Endothelial cell of umbilical vein (primary cell): ENCODE data around the gene GUCY1A1. TPM values are rescaled to one million over a fixed set of nuclear protein-coding genes. Genes with fewer than 3 reads are reported as not detected.

Experiments
- BruUV-seq: library from RNA; stranded (reverse); fragments of 400-500 nt; replicated peaks from 2 replicates; lab custom pipeline; 2021; lab: Mats Ljungman, UMichigan
- CTCF ChIA-PET: fragments of 300-600, 350-600 bp; sonication (Branson Sonifier 250); formaldehyde crosslinking; loops from one replicate; lab custom pipeline; 2021; ENCODE audit warnings: antibody characterized with exemption, inconsistent platforms; lab: Charles Lee
- POLR2A ChIA-PET: fragments of 300-600, 350-600 bp; sonication (Branson Sonifier 250); formaldehyde crosslinking; loops from one replicate; lab custom pipeline; 2021; ENCODE audit warnings: antibody characterized with exemption, inconsistent platforms; lab: Charles Lee
- DNase-seq: peaks from one replicate; pipeline ENCODE4 v3.0.0-alpha.2; 2011; ENCODE audit warnings: low read depth, low spot score
- FAIRE-seq: peaks from 2 replicates; lab custom pipeline; 2011; peaks lifted over from hg19 to GRCh38; lab: Jason Lieb, UNC
- H2AFZ ChIP-seq: 2 replicates; pipeline ENCODE4 v1.6.0; 2012; ENCODE audit warnings: low read depth, low read length, control low read depth, inconsistent platforms
- H3K27ac ChIP-seq: 2 replicates; pipeline ENCODE4 v1.5.1; 2011; ENCODE audit warnings: low read depth, mild to moderate bottlenecking, control low read depth, low read length, moderate library complexity; ENCODE audit not compliant: insufficient read depth
- H3K27me3 ChIP-seq, 2 experiments: 2 replicates each; pipeline versions ENCODE4 v1.6.0 to v1.6.1; 2011; ENCODE audit warnings: low read length in 2 of 2, mixed read lengths in 1 of 2; ENCODE audit not compliant: control insufficient read depth in 2 of 2, insufficient read depth in 2 of 2
- H3K36me3 ChIP-seq, 2 experiments: 2 replicates in 1 of 2; 3 replicates in 1 of 2; pipeline ENCODE4 v1.5.1; 2011; ENCODE audit warnings: low read length in 2 of 2, mild to moderate bottlenecking in 1 of 2, moderate library complexity in 1 of 2; ENCODE audit not compliant: control insufficient read depth in 2 of 2, insufficient read depth in 2 of 2; ENCODE audit errors: extremely low read depth in 1 of 2
- H3K4me1 ChIP-seq: 3 replicates; pipeline ENCODE4 v1.5.1; 2011; ENCODE audit warnings: mild to moderate bottlenecking, low read length; ENCODE audit not compliant: control insufficient read depth, insufficient read depth; ENCODE audit errors: extremely low read depth
- H3K4me2 ChIP-seq: 2 replicates; pipeline ENCODE4 v1.6.1; 2011; ENCODE audit warnings: low read length, control low read depth, mixed read lengths; ENCODE audit not compliant: insufficient read depth
- H3K4me3 ChIP-seq, 3 experiments: fragments of 200-600 bp in 1 of 3; sonication (generic), shearing (Covaris generic) in 1 of 3; replicated peaks in 1 of 3; 2 replicates each; pipeline ENCODE4 v1.5.1; 2011 to 2016; ENCODE audit warnings: control low read depth in 3 of 3, low read length in 3 of 3, mild to moderate bottlenecking in 2 of 3, inconsistent platforms in 1 of 3, low read depth in 1 of 3, moderate library complexity in 1 of 3; ENCODE audit not compliant: insufficient read depth in 1 of 3
- H3K79me2 ChIP-seq: 2 replicates; pipeline ENCODE4 v1.6.0; 2012; ENCODE audit warnings: low read length, inconsistent platforms; ENCODE audit not compliant: control insufficient read depth, insufficient read depth
- H3K9ac ChIP-seq: replicated peaks from 2 replicates; pipeline ENCODE3; 2011; ENCODE audit warnings: low read length, control low read depth; ENCODE audit not compliant: insufficient read depth; ENCODE audit errors: extremely low read depth
- H3K9me1 ChIP-seq: replicated peaks from 3 replicates; pipeline ENCODE4 v1.6.0; 2011; ENCODE audit warnings: mild to moderate bottlenecking, low read length; ENCODE audit not compliant: control insufficient read depth, insufficient read depth; ENCODE audit errors: extremely low read depth
- H3K9me3 ChIP-seq: replicated peaks from 2 replicates; pipeline ENCODE4 v1.5.1; 2012; ENCODE audit warnings: low read length, inconsistent platforms; ENCODE audit not compliant: control insufficient read depth, insufficient read depth
- H4K20me1 ChIP-seq: replicated peaks from 2 replicates; pipeline ENCODE3; 2011; ENCODE audit warnings: mild to moderate bottlenecking, low read length; ENCODE audit not compliant: control insufficient read depth, insufficient read depth; ENCODE audit errors: extremely low read depth
- CTCF ChIP-seq, 2 donors: IDR thresholded peaks; 1 replicate in 1 of 2; 2 replicates in 1 of 2; pipeline ENCODE4 v1.5.1; 2011; ENCODE audit warnings: low read length in 2 of 2, mild to moderate bottlenecking in 2 of 2, moderate library complexity in 2 of 2, control low read depth in 1 of 2, inconsistent platforms in 1 of 2, low read depth in 1 of 2; ENCODE audit not compliant: insufficient read depth in 1 of 2; ENCODE audit errors: extremely low read depth in 1 of 2
- EZH2 ChIP-seq: IDR thresholded peaks from 2 replicates; pipeline ENCODE4 v1.6.1; 2012; ENCODE audit warnings: borderline replicate concordance, low read depth, mild to moderate bottlenecking, moderate library complexity, low read length, inconsistent platforms; ENCODE audit not compliant: severe bottlenecking
- FOS ChIP-seq: IDR thresholded peaks from 2 replicates; pipeline ENCODE4 v1.6.1; 2011; ENCODE audit warnings: mild to moderate bottlenecking, low read length, moderate library complexity, borderline replicate concordance; ENCODE audit not compliant: insufficient read depth
- GATA2 ChIP-seq: IDR thresholded peaks from 2 replicates; pipeline ENCODE4 v1.7.0; 2011; ENCODE audit warnings: low read depth, mild to moderate bottlenecking, moderate library complexity, mixed read lengths, low read length; ENCODE audit not compliant: insufficient read length, insufficient read depth
- JUN ChIP-seq: IDR thresholded peaks from 2 replicates; pipeline ENCODE4 v1.6.1; 2011; ENCODE audit warnings: borderline replicate concordance, low read depth; ENCODE audit not compliant: insufficient read length, insufficient read depth
- MAX ChIP-seq: IDR thresholded peaks from 2 replicates; pipeline ENCODE4 v1.6.1; 2011; ENCODE audit not compliant: insufficient read depth, insufficient read length
- MYC ChIP-seq: IDR thresholded peaks from one replicate; pipeline ENCODE4 v1.6.1; 2011; ENCODE audit warnings: mild to moderate bottlenecking, low read depth, low read length
- POLR2A ChIP-seq: IDR thresholded peaks from 2 replicates; pipeline ENCODE4 v1.6.1; 2012; ENCODE audit warnings: low read depth, mild to moderate bottlenecking, control low read depth, low read length
- POLR2AphosphoS5 ChIP-seq: IDR thresholded peaks from 2 replicates; pipeline ENCODE4 v1.6.1; 2012; ENCODE audit warnings: low read depth, mild to moderate bottlenecking, control low read depth, low read length, moderate library complexity; ENCODE audit not compliant: insufficient read depth
- dilution Hi-C: fragments of 300-500 bp; cut with MboI; formaldehyde crosslinking; loops from one replicate; pipeline ENCODE4 v1.15.0; 2019; ENCODE audit warnings: low sequenced_read_pairs; ENCODE audit not compliant: extremely low pct_ligation_motif_present
- intact Hi-C: fragments of 100-400 bp; cut with micrococcal nuclease; formaldehyde crosslinking; loops from one replicate; pipeline ENCODE4 v1.10.0; 2022
- polyA plus RNA-seq, 4 experiments: library from polyadenylated mRNA; depleted of rRNA in 3 of 4; stranded (reverse) in 3 of 4; unstranded in 1 of 4; fragments of >200 nt; gene quantifications; 2 replicates each; pipeline versions ENCODE4 v1.2.1 to v1.2.3, GENCODE V29; 2011 to 2012; ENCODE audit warnings: missing spikeins in 1 of 4
- total RNA-seq: library from RNA; stranded (reverse); gene quantifications from 2 replicates; pipeline ENCODE4 v1.2.3, GENCODE V29; 2021

Gene GUCY1A1
- total and polyA plus RNA-seq, 2 donors (not counting 3 experiments of a cell fraction or from before 2014, with no cell fraction given) = 1.3 to 4.4 TPM

GRCh38 chr4:155709918-155710317, 43.3 kb downstream of the GUCY1A1 start:
- POLR2A ChIA-PET = no interaction called here

More at GRCh38 chr4:155709918-155710317, 43.3 kb downstream of the GUCY1A1 start:
- Histone ChIP-seq H3K27ac (no peak overlapping the region), H3K4me1 (no peaks in the 10 kb centered on the region), H3K36me3 (no peaks in the 10 kb centered on the region), H2AFZ (no peak overlapping the region), H3K9me3 (no peaks in the 10 kb centered on the region), H3K4me3 (no peak overlapping the region), H3K9ac (no peak overlapping the region), H3K27me3 (no peaks in the 10 kb centered on the region), H3K4me2 (no peak overlapping the region), H4K20me1 (no peaks in the 10 kb centered on the region), H3K79me2 (no peaks in the 10 kb centered on the region), H3K9me1 (no peaks in the 10 kb centered on the region)
- dilution Hi-C loops = no loop called here
- FAIRE-seq = no peak
- CTCF ChIA-PET = interaction anchor here (1.8 kb wide), 1 partner anchor 55 kb away, joined by 3 read pairs; no protein-coding TSS in a partner anchor
- intact Hi-C loops = no loop called here
- TF ChIP-seq CTCF (IDR thresholded peaks at IDR 0.05; ENCODE audit: extremely low read depth in 1 of 2, insufficient read depth in 1 of 2, low read depth in 1 of 2, low read length in 2 of 2) (no peak), EZH2 (no peak), GATA2 (no peak), JUN (no peak), MAX (no peak), POLR2A (no peak), POLR2AphosphoS5 (no peak), FOS (no peak), MYC (no peak)
- BruUV-seq = no TSS peak
- DNase-seq = no peak
